GM12865 (cell line): ENCODE data around the gene INSRR.

ENCODE experiments used
- DNase-seq: peaks from one replicate; pipeline ENCODE4 v3.0.0; 2010; ENCODE audit warnings: low read depth
- H3K4me3 ChIP-seq: 2 replicates; pipeline ENCODE4 v1.5.1; 2011; ENCODE audit warnings: mild to moderate bottlenecking, low read depth, low read length, control low read depth
- CTCF ChIP-seq: IDR thresholded peaks from 2 replicates; pipeline ENCODE4 v1.5.1; 2011; ENCODE audit warnings: low read length, control low read depth, low read depth, inconsistent platforms; ENCODE audit not compliant: insufficient read depth; ENCODE audit errors: missing control alignments

The INSRR gene

GRCh38 chr1:156881101-156881500 is 22.2 kb upstream of the INSRR start:
- no peak for DNase-seq
- TF ChIP-seq CTCF, result no peak
- no peak overlapping the region for H3K4me3 ChIP-seq

- H3K4me3 ChIP-seq, result no peak overlapping the region
- no peak for TF ChIP-seq CTCF
- DNase-seq, result no peak
These were observed 21.6 kb upstream of the INSRR start for GRCh38 chr1:156880473-156880872.

- no peak for DNase-seq
- no peak overlapping the region for H3K4me3 ChIP-seq
- no peak for TF ChIP-seq CTCF
These were observed 21.0 kb upstream of the INSRR start for GRCh38 chr1:156879876-156880275.

- TF ChIP-seq CTCF, result no peak
These were observed 18.7 kb upstream of the INSRR start for GRCh38 chr1:156877433-156878170.

GRCh38 chr1:156876281-156876680 is 17.4 kb upstream of the INSRR start:
- no peak for DNase-seq
- no peak overlapping the region for H3K4me3 ChIP-seq
- TF ChIP-seq CTCF, result no peak

More at GRCh38 chr1:156877433-156878170, 18.7 kb upstream of the INSRR start:
- H3K4me3 ChIP-seq, result no peak overlapping the region
- no peak for DNase-seq

GRCh38 chr1:156875341-156875615 is 16.4 kb upstream of the INSRR start:
- no peak for DNase-seq
- no peak overlapping the region for H3K4me3 ChIP-seq
- TF ChIP-seq CTCF, result no peak

GRCh38 chr1:156874572-156875340 is 15.8 kb upstream of the INSRR start:
- TF ChIP-seq CTCF, result no peak
- no peak for DNase-seq
- H3K4me3 ChIP-seq, result no peak overlapping the region
